Heart left ventricle (tissue), 16 donors: Measurements from ENCODE around the gene PCAT6. TPM values are rescaled to one million over a fixed set of nuclear protein-coding genes. Genes with fewer than 3 reads are reported as not detected.
"Not testable (repeated sequence)": the region's sequence is repeated elsewhere in the genome, so short reads cannot be mapped to it uniquely, and the experiment has no call there.

Experiments used
- ATAC-seq, 4 donors: fragments of 200-7000 bp; cut with Tn5 transposase; one replicate each; pipeline ENCODE4 v1.9.1; 2020 to 2022; ENCODE audit warnings: moderate library complexity in 4 of 4, mild to moderate bottlenecking in 3 of 4, moderate number of reproducible peaks in 1 of 4
- DNase-seq, 5 donors: peaks; one replicate each; pipeline ENCODE4 v3.0.0-alpha.2; 2020
- H3K27ac ChIP-seq, 12 donors: fragments of 200-600 bp; sonication (generic) in 4 of 12; one replicate each; pipeline versions ENCODE4 v1.5.0 to v1.8.0; 2016 to 2022; ENCODE audit warnings: mild to moderate bottlenecking in 2 of 12
- H3K27me3 ChIP-seq, 9 donors: fragments of 200-600 bp; sonication (generic) in 2 of 9; one replicate each; pipeline versions ENCODE4 v1.5.1 to v1.8.0; 2016 to 2022; ENCODE audit warnings: mild to moderate bottlenecking in 3 of 9
- H3K36me3 ChIP-seq, 9 donors: fragments of 200-600 bp; sonication (generic) in 2 of 9; one replicate each; pipeline versions ENCODE4 v1.5.0 to v1.8.0; 2018 to 2022; ENCODE audit warnings: mild to moderate bottlenecking in 2 of 9
- H3K4me1 ChIP-seq, 12 donors: fragments of 200-600 bp; sonication (generic) in 4 of 12; one replicate each; pipeline versions ENCODE4 v1.5.0 to v1.8.0; 2016 to 2022; ENCODE audit warnings: mild to moderate bottlenecking in 3 of 12
- H3K4me3 ChIP-seq, 12 donors: fragments of 200-600 bp; sonication (generic) in 4 of 12; one replicate each; pipeline versions ENCODE4 v1.5.0 to v1.8.0; 2017 to 2022; ENCODE audit warnings: mild to moderate bottlenecking in 9 of 12, moderate library complexity in 4 of 12
- H3K9me3 ChIP-seq, 12 donors: fragments of 200-600 bp; sonication (generic) in 4 of 12; one replicate each; pipeline versions ENCODE4 v1.5.0 to v1.8.0; 2016 to 2022; ENCODE audit warnings: mild to moderate bottlenecking in 1 of 12
- POLR2A ChIP-seq, 2 donors: fragments of 450-650 bp; IDR thresholded peaks; one replicate each; pipeline ENCODE4 v1.6.1; 2017; ENCODE audit warnings: antibody characterized with exemption in 2 of 2, mild to moderate bottlenecking in 2 of 2, moderate library complexity in 2 of 2
- WGBS, 4 donors: extraction: QIAGEN DNeasy Blood & Tissue Kit in 2 of 4; methylation state at CpG; one replicate each; pipeline versions ENCODE4 v1.1.5 to v1.1.7; 2013 to 2018; 5-methylcytosine and 5-hydroxymethylcytosine counted together
- intact Hi-C, 10 donors: fragments of 100-400 bp; cut with DNase I; formaldehyde crosslinking; loops; one replicate each; pipeline versions ENCODE4 v1.11.1 to v1.14.2; 2022
- polyA plus RNA-seq, 2 donors: library from polyadenylated mRNA; stranded (reverse); fragments of 200-250 nt; gene quantifications; one replicate each; pipeline ENCODE4 v1.2.3, GENCODE V29; 2013
- total RNA-seq, 9 donors: library from RNA; depleted of rRNA in 2 of 9; stranded (reverse); fragments of >200 nt in 2 of 9; fragmentation: NEBNext Ultra II Directional in 3 of 9; extraction: Animal tissue kit (Norgen Biotek cat#: 25700) in 3 of 9; gene quantifications; one replicate each; pipeline versions ENCODE4 v1.1.0 to v1.2.4, GENCODE V29; 2016 to 2023
- TF ChIP-seq, protein P1 (sequence below), 12 donors: fragments of 200-600 bp; sonication (generic) in 4 of 12; IDR thresholded peaks; one replicate each; pipeline versions ENCODE4 v1.5.0 to v1.8.0; 2018 to 2022; ENCODE audit warnings: antibody characterized with exemption in 12 of 12, mild to moderate bottlenecking in 5 of 12
- donor health status: ischemic (EF 13 %, LVEDD 7.1; RV severe dilation, severe dysfunction).
- donor health status: healthy with polysubstance abuse.
- donor health status: DM: no; HTN: yes; CAD: no.
- donor health status: DM: no; HTN: no; CAD: no.
- donor health status: ischemic (EF 25% LVEDD 6.9; RV normal size, moderate dysfunction).
- donor health status: ischemic (EF 25% LVEDD 5.7; RV mildly dilated, moderate dysfunction).
- donor health status: healthy.
- donor health status: DM: yes; HTN: yes; CAD: no.
- donor health status: ischemic (EF 35%, LVEDD 5.7; RV mildly dilated, moderate dysfunction).
- donor health status: nonischemic (EF 11% LVEDD 7.7; RV severe dilation, severe dysfunction).
- donor health status: DM: yes; HTN: yes; CAD: no.
- donor health status: PGD.
- donor health status: ischemic (EF 29% LVEDD 5.4; RV normal size, mild dysfunction).
- donor health status: nonischemic (EF 23%, LVEDD 6.1; RV moderate dilation, normal function).

The PCAT6 gene
- total and polyA plus RNA-seq, 11 donors: 0.39 to 2.5 (median 1.0) TPM; not detected in 1

DNA sequence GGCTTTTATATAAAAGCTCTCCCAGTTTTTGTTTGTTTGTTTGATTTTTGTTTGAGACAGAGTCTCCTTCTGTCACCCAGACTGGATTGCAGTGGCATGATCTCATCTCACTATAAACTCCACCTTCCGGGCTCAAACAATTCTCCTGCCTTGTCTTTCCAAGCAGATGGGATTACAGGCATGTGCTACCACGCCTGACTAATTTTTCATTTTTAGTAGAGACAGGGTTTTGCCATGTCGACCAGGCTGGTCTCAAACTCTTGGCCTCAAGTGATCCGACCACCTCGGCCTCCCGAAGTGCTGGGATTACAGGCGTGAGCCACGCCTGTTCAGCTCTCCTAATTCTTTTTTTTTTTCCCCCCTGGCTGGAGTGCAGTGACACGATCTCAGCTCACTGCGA lies 4.4 kb downstream of the PCAT6 start:
- ATAC-seq (no peak), DNase-seq (no peak)
- no peaks in the 10 kb centered on the region for H3K36me3 ChIP-seq
- H3K27me3 ChIP-seq: no peaks in the 10 kb centered on the region
- no peak overlapping the region for H3K4me3 ChIP-seq
- H3K9me3 ChIP-seq: no peaks in the 10 kb centered on the region
- intact Hi-C loops: no loop called here
- H3K4me1 ChIP-seq: peaks cover 0 to 14% (median 7%) of the 10 kb centered on the region in 12 donors
- no peak overlapping the region for H3K27ac ChIP-seq
- 82 to 87% (median 85%) methylated on average over 10 of the region's 10 CpGs for WGBS, 4 donors
- no peak for TF ChIP-seq POLR2A (IDR thresholded peaks at IDR 0.05)
- TF ChIP-seq, protein P1, sequence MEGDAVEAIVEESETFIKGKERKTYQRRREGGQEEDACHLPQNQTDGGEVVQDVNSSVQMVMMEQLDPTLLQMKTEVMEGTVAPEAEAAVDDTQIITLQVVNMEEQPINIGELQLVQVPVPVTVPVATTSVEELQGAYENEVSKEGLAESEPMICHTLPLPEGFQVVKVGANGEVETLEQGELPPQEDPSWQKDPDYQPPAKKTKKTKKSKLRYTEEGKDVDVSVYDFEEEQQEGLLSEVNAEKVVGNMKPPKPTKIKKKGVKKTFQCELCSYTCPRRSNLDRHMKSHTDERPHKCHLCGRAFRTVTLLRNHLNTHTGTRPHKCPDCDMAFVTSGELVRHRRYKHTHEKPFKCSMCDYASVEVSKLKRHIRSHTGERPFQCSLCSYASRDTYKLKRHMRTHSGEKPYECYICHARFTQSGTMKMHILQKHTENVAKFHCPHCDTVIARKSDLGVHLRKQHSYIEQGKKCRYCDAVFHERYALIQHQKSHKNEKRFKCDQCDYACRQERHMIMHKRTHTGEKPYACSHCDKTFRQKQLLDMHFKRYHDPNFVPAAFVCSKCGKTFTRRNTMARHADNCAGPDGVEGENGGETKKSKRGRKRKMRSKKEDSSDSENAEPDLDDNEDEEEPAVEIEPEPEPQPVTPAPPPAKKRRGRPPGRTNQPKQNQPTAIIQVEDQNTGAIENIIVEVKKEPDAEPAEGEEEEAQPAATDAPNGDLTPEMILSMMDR (IDR thresholded peaks at IDR 0.05): no peak

DNA sequence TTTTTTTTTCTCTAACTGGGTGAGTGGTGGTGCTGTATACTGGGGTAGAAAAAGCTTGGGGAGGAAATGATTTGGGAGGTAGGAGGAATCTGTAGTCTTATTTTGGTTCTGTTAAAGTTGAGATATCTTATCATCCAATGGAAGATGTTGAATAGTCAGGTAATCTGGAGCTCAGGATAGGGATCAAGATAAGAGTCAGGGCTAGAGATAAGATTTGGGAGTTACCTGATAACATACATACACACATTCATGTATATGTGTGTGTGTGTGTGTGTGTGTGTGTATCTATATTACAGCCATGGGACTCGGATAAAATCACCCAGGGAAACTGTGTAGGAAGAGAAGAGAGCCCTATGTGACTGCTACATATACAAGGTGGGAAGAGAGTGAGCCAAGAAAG lies 8.1 kb downstream of the PCAT6 start:
- TF ChIP-seq POLR2A (IDR thresholded peaks at IDR 0.05): no peak
- TF ChIP-seq, protein P1 (IDR thresholded peaks at IDR 0.05): no peak
- Histone ChIP-seq H3K36me3 (no peaks in the 10 kb centered on the region), H3K27me3 (no peaks in the 10 kb centered on the region), H3K4me1 (no peaks in the 10 kb centered on the region), H3K9me3 (no peaks in the 10 kb centered on the region), H3K4me3 (no peak overlapping the region), H3K27ac (no peak overlapping the region)
- 48 to 77% (median 69%) methylated on average over 1 of the region's 1 CpG for WGBS, 4 donors
- ATAC-seq (no peak), DNase-seq (no peak)
- intact Hi-C loops: no loop called here

DNA sequence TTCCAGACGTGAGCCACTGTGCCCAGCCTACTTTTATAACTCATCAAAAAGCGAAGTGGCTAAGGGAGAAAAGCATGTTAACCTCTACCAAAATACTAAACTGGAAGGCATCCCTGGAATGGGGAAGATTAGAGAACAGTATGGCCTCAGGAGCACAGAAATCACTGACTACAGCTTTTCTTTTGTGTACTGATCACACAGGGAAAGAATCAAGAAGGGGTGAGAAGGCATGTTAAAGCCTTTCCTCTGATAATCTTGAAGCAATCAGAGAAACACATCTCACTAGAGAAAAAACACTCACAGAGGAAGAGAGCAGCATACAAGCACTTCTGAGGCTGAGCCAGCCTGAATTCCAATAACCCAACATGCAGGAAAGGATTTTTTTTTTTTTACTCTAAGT lies 10.7 kb downstream of the PCAT6 start:
- Histone ChIP-seq H3K27ac (no peak overlapping the region), H3K4me1 (no peaks in the 10 kb centered on the region), H3K36me3 (no peaks in the 10 kb centered on the region), H3K4me3 (no peak overlapping the region), H3K9me3 (no peaks in the 10 kb centered on the region), H3K27me3 (peaks cover 0 to 6% (median 0%) of the 10 kb centered on the region in 9 donors)
- DNase-seq: no peak
- no peak for ATAC-seq
- intact Hi-C loops: no loop called here
- TF ChIP-seq, protein P1 (IDR thresholded peaks at IDR 0.05): no peak
- no peak for TF ChIP-seq POLR2A (IDR thresholded peaks at IDR 0.05)
- WGBS, 4 donors: 58 to 67% (median 64%) methylated on average over 2 of the region's 2 CpGs

DNA sequence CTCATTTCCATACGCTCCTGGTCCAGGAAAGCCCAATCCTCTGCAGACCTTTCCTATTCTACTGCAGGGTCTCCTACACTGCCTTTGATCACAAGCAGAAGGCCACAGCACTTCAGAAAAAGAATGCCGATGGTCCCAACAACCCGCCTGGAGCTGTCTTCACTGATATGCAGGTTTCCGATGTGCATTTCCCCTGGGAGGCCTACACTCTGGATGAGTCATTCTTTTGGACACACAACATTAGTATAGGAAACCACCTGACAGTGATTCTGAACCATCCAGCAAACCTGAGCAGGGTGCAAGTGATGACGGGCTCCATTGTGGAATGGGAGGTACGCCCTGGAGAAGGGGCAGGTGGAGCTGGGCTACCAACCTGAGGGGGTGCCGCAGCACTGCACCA lies 15.0 kb downstream of the PCAT6 start:
- H3K27ac ChIP-seq: no peak overlapping the region
- WGBS, 4 donors: 67 to 77% (median 75%) methylated on average over 7 of the region's 7 CpGs
- ATAC-seq (no peak), DNase-seq (no peak)
- H3K27me3 ChIP-seq: peaks cover 0 to 6% (median 0%) of the 10 kb centered on the region in 9 donors
- intact Hi-C loops: no loop called here
- no peaks in the 10 kb centered on the region for H3K4me1 ChIP-seq
- no peaks in the 10 kb centered on the region for H3K9me3 ChIP-seq
- no peaks in the 10 kb centered on the region for H3K36me3 ChIP-seq
- TF ChIP-seq, protein P1 (IDR thresholded peaks at IDR 0.05): no peak
- TF ChIP-seq POLR2A (IDR thresholded peaks at IDR 0.05): no peak
- H3K4me3 ChIP-seq: no peak overlapping the region

DNA sequence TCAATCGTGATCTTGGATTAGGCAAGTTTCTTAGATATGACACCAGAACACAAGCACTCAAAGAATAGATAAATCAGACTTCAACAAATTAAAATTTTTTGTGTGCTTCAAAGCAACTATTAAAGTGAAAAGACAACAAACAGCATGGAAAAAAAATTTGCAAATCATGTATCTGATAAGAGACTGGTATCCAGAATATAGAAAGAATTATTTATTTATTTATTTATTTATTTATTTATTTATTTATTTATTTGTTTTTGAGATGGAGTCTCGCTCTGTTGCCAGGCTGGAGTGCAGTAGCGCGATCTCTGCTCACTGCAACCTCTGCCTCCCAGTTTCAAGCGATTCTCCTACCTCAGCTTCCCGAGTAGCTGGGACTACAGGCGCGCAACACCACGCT lies 18.5 kb downstream of the PCAT6 start:
- H3K9me3 ChIP-seq, H3K27me3 ChIP-seq, intact Hi-C loops, H3K36me3 ChIP-seq, ATAC-seq, DNase-seq, H3K27ac ChIP-seq, H3K4me3 ChIP-seq, H3K4me1 ChIP-seq: not testable (repeated sequence)
- 91 to 98% (median 96%) methylated on average over 9 of the region's 9 CpGs for WGBS, 4 donors
